HFFc6 (cell line): ENCODE results near the gene NEO1. TPM values are rescaled to one million over a fixed set of nuclear protein-coding genes. Genes with fewer than 3 reads are reported as not detected.

Experiments used
- DNase-seq: peaks from one replicate; pipeline ENCODE4 v3.0.0-alpha.2; 2018
- H3K27ac Mint-ChIP-seq: 2 replicates; pipeline ENCODE4 v1.8.0; 2020; ENCODE audit warnings: mild to moderate bottlenecking, mixed read lengths
- H3K27me3 Mint-ChIP-seq: 2 replicates; pipeline ENCODE4 v1.8.0; 2021; ENCODE audit warnings: mild to moderate bottlenecking, moderate library complexity, mixed read lengths; ENCODE audit not compliant: insufficient read depth
- H3K36me3 Mint-ChIP-seq: 2 replicates; pipeline ENCODE4 v1.8.0; 2021; ENCODE audit warnings: low read depth, mixed read lengths
- H3K4me1 Mint-ChIP-seq: 2 replicates; pipeline ENCODE4 v1.8.0; 2020; ENCODE audit warnings: low read depth, mixed read lengths
- H3K4me3 Mint-ChIP-seq: 2 replicates; pipeline ENCODE4 v1.8.0; 2020; ENCODE audit warnings: mild to moderate bottlenecking, moderate library complexity, mixed read lengths
- H3K9me3 Mint-ChIP-seq: 2 replicates; pipeline ENCODE4 v1.8.0; 2020; ENCODE audit warnings: mild to moderate bottlenecking, mixed read lengths
- total RNA-seq, 6 experiments: library from RNA; stranded (reverse); fragmentation: NEBNext Ultra II Directional; extraction: Animal tissue kit (Norgen Biotek cat#: 25700); gene quantifications; 2 replicates in 1 of 6; 3 replicates in 5 of 6; pipeline ENCODE4 v1.2.3, GENCODE V29; 2021
- TF ChIP-seq, protein P1 (sequence below): fragments of 200-600 bp; sonication (generic); IDR thresholded peaks from 2 replicates; pipeline ENCODE4 v1.5.0; 2021; ENCODE audit warnings: antibody characterized with exemption, mild to moderate bottlenecking

Gene NEO1
- total RNA-seq, 6 experiments from 2014 or later: 6.4 to 20.3 (median 16.3) TPM

DNA sequence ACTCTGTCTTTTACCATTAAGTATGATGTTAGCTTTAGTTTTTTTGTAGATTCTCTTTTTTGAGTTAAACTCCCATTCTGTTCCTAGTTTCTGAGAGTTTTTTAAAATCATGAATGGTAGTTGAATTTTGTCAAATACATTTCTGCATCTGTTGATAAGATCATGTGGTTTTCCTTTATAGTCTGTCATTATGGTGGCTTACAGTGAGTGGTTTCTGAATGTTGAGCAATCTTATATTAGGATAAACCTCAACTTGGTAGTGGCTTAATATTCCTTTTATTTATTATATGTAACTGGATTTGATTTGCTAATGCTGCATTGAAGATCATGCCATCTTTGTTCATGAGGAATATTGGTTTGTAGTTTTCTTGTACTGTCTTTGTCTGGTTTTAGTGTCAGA is 34.8 kb downstream of the NEO1 start:
- Mint-ChIP-seq H3K4me3 (no peak overlapping the region), H3K27ac (no peak overlapping the region), H3K9me3 (no peaks in the 10 kb centered on the region), H3K36me3 (no peaks in the 10 kb centered on the region), H3K4me1 (no peaks in the 10 kb centered on the region), H3K27me3 (0 out of 2 replicates have a peak, but pooled peaks cover 3% of the 10 kb centered on the region)
- TF ChIP-seq, protein P1, sequence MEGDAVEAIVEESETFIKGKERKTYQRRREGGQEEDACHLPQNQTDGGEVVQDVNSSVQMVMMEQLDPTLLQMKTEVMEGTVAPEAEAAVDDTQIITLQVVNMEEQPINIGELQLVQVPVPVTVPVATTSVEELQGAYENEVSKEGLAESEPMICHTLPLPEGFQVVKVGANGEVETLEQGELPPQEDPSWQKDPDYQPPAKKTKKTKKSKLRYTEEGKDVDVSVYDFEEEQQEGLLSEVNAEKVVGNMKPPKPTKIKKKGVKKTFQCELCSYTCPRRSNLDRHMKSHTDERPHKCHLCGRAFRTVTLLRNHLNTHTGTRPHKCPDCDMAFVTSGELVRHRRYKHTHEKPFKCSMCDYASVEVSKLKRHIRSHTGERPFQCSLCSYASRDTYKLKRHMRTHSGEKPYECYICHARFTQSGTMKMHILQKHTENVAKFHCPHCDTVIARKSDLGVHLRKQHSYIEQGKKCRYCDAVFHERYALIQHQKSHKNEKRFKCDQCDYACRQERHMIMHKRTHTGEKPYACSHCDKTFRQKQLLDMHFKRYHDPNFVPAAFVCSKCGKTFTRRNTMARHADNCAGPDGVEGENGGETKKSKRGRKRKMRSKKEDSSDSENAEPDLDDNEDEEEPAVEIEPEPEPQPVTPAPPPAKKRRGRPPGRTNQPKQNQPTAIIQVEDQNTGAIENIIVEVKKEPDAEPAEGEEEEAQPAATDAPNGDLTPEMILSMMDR: no peak
- no peak for DNase-seq

DNA sequence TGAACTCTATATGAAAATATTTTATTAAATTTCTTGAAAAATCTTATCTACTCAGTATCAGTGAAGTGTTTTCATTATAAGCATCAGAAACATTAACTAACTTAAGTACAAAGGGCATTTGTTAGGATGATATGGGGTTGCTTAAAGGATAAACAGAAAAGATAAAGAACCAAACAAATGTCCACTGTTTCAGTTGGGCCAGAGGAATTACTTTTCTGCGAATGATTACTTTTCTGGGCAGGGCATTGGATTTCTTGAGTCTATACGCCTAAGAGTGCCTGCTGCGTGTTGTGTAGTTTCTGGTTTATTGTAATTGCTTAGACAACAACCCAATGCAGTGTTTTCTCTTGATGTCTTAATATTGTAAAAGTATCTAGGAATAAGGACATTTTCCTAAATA is 52.8 kb downstream of the NEO1 start:
- H3K27ac Mint-ChIP-seq: no peak overlapping the region
- no peaks in the 10 kb centered on the region for H3K36me3 Mint-ChIP-seq
- no peaks in the 10 kb centered on the region for H3K9me3 Mint-ChIP-seq
- TF ChIP-seq, protein P1: no peak
- no peak for DNase-seq
- no peak overlapping the region for H3K4me3 Mint-ChIP-seq
- peaks cover 2% of the 10 kb centered on the region for H3K27me3 Mint-ChIP-seq
- H3K4me1 Mint-ChIP-seq: no peaks in the 10 kb centered on the region

DNA sequence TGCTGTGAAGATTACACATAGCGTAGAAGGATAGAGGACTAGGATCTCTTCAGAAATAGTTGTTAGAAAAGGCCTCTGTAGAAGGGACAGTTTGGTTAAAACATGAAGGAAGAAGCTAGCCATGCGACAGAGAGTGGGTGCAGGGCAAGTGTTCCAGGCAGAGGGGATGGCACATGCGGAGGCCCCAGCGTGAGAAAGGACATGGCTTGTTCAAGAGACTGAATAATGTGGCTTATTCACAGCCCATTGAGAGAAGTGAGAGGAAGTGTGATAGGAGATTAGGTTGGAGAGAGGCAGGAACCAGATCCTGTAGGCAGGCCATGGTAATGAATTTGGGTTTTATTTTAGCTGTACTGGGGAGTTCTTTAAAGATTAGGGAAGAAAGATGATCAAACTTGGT is 56.4 kb downstream of the NEO1 start:
- no peak for DNase-seq
- H3K27ac Mint-ChIP-seq: no peak overlapping the region
- H3K4me1 Mint-ChIP-seq: no peaks in the 10 kb centered on the region
- no peaks in the 10 kb centered on the region for H3K36me3 Mint-ChIP-seq
- H3K27me3 Mint-ChIP-seq: peaks cover 4% of the 10 kb centered on the region
- H3K9me3 Mint-ChIP-seq: no peaks in the 10 kb centered on the region
- TF ChIP-seq, protein P1: no peak
- no peak overlapping the region for H3K4me3 Mint-ChIP-seq

GRCh38 chr15:73109765-73110164 is 57.5 kb downstream of the NEO1 start:
- TF ChIP-seq, protein P1: no peak

DNA sequence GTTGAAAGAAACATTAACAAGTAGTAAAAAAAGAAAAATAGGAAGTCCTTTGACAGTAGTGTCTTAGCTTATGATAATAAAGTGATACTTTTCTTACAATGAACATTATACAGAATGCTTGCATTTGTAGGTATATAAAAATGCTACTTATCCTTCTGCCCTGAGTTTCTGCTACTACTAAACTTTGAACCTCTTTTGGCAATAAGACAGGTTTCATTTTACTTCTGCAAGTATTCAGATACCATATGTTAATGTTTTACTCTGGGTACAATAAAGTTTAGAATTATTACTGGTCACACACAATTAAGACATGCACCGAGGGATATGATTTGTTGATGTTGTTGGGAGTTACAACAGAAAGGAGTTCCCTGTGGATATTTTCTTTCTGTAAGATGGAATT is 57.9 kb downstream of the NEO1 start:
- Mint-ChIP-seq H3K9me3 (no peaks in the 10 kb centered on the region), H3K4me1 (no peaks in the 10 kb centered on the region), H3K36me3 (no peaks in the 10 kb centered on the region), H3K4me3 (no peak overlapping the region), H3K27ac (no peak overlapping the region), H3K27me3 (peaks cover 4% of the 10 kb centered on the region)
- no peak for DNase-seq
- TF ChIP-seq, protein P1: no peak

More at GRCh38 chr15:73109765-73110164, 57.5 kb downstream of the NEO1 start:
- Mint-ChIP-seq H3K27ac (no peak overlapping the region), H3K4me1 (no peaks in the 10 kb centered on the region), H3K36me3 (no peaks in the 10 kb centered on the region), H3K27me3 (peaks cover 4% of the 10 kb centered on the region), H3K9me3 (no peaks in the 10 kb centered on the region), H3K4me3 (no peak overlapping the region)
- no peak for DNase-seq

DNA sequence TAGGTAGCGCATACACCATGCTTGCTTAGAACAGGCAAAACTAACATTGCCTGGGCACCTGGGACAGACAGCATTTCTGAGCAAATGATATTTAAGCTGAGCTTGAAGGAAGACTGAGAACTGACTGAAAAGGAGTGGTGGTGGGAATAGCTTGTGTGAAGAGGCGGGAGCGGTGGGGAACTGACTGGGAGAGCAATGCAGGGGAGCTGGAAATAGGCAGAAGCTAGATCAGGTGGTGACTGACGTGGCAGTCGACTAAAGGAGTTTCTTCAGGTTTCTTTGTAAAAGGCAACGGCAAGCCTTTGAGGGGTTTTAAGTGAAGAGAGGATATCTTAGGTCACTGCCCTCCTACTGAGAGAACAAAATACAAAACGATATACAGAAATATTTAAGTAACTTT is 61.8 kb downstream of the NEO1 start:
- TF ChIP-seq, protein P1: no peak
- no peaks in the 10 kb centered on the region for H3K4me1 Mint-ChIP-seq
- no peaks in the 10 kb centered on the region for H3K36me3 Mint-ChIP-seq
- no peak overlapping the region for H3K4me3 Mint-ChIP-seq
- H3K9me3 Mint-ChIP-seq: no peaks in the 10 kb centered on the region
- H3K27me3 Mint-ChIP-seq: peaks cover 2% of the 10 kb centered on the region
- DNase-seq: no peak
- no peak overlapping the region for H3K27ac Mint-ChIP-seq
